ENCODE data around the gene LAMA2.

LAMA2 gene

GRCh38 chr6:129282019-129282418 lies 399.1 kb downstream of the LAMA2 start:
- no peaks in the 10 kb centered on the region for H3K36me3 ChIP-seq
- no peak for TF ChIP-seq CTCF (IDR thresholded peaks at IDR 0.05; ENCODE audit: low read depth, low read length)
- no peak for DNase-seq
- H3K4me3 ChIP-seq (ENCODE audit: low read depth, low read length): no peak overlapping the region
- no peaks in the 10 kb centered on the region for H3K9me3 ChIP-seq (ENCODE audit: severe bottlenecking)
- no peaks in the 10 kb centered on the region for H3K27me3 ChIP-seq (ENCODE audit: insufficient read depth, low read depth, severe bottlenecking)
- H3K27ac ChIP-seq: no peak overlapping the region

GRCh38 chr6:129284225-129284624 lies 401.3 kb downstream of the LAMA2 start:
- TF ChIP-seq CTCF (IDR thresholded peaks at IDR 0.05; ENCODE audit: low read depth, low read length): no peak
- Histone ChIP-seq H3K27ac (no peak overlapping the region), H3K9me3 (ENCODE audit: severe bottlenecking) (no peaks in the 10 kb centered on the region), H3K4me3 (ENCODE audit: low read depth, low read length) (no peak overlapping the region), H3K36me3 (no peaks in the 10 kb centered on the region), H3K27me3 (ENCODE audit: insufficient read depth, low read depth, severe bottlenecking) (no peaks in the 10 kb centered on the region)
- DNase-seq: no peak

- Histone ChIP-seq H3K4me3 (ENCODE audit: low read depth, low read length) (no peak overlapping the region), H3K9me3 (ENCODE audit: severe bottlenecking) (no peaks in the 10 kb centered on the region), H3K27me3 (ENCODE audit: insufficient read depth, low read depth, severe bottlenecking) (no peaks in the 10 kb centered on the region), H3K36me3 (no peaks in the 10 kb centered on the region), H3K27ac (no peak overlapping the region)
- DNase-seq: no peak
- TF ChIP-seq CTCF (IDR thresholded peaks at IDR 0.05; ENCODE audit: low read depth, low read length): no peak
Measured at GRCh38 chr6:129287231-129288177, 404.6 kb downstream of the LAMA2 start.

- DNase-seq: no peak
- Histone ChIP-seq H3K27me3 (ENCODE audit: insufficient read depth, low read depth, severe bottlenecking) (no peaks in the 10 kb centered on the region), H3K27ac (no peak overlapping the region), H3K4me3 (ENCODE audit: low read depth, low read length) (no peak overlapping the region), H3K9me3 (ENCODE audit: severe bottlenecking) (no peaks in the 10 kb centered on the region), H3K36me3 (no peaks in the 10 kb centered on the region)
- no peak for TF ChIP-seq CTCF (IDR thresholded peaks at IDR 0.05; ENCODE audit: low read depth, low read length)
Measured at GRCh38 chr6:129289442-129289841, 406.5 kb downstream of the LAMA2 start.

GRCh38 chr6:129292836-129293235 lies 409.9 kb downstream of the LAMA2 start:
- Histone ChIP-seq H3K27me3 (ENCODE audit: insufficient read depth, low read depth, severe bottlenecking) (no peaks in the 10 kb centered on the region), H3K9me3 (ENCODE audit: severe bottlenecking) (no peaks in the 10 kb centered on the region), H3K4me3 (ENCODE audit: low read depth, low read length) (no peak overlapping the region), H3K27ac (no peak overlapping the region), H3K36me3 (no peaks in the 10 kb centered on the region)
- no peak for TF ChIP-seq CTCF (IDR thresholded peaks at IDR 0.05; ENCODE audit: low read depth, low read length)
- DNase-seq: no peak

Measured in WERI-Rb-1 (cell line).